NCI-H524 treated with DMSO at 0.1 percent for 48 hours (cell line): ENCODE results near the gene SPRED3.
"Not testable (repeated sequence)": the region's sequence is repeated elsewhere in the genome, so short reads cannot be mapped to it uniquely, and the experiment has no call there.

ENCODE experiments used
- DNase-seq: peaks from one replicate; lab custom pipeline; 2025; lab: John Stamatoyannopoulos, UW

Gene SPRED3

GRCh38 chr19:38391911-38392464, 3.5 kb downstream of the SPRED3 start:
- DNase-seq = no peak

- no peak for DNase-seq
Observed at GRCh38 chr19:38392707-38393308, 4.3 kb downstream of the SPRED3 start.

- no peak for DNase-seq
Observed at GRCh38 chr19:38394488-38394887, 6.0 kb downstream of the SPRED3 start.

GRCh38 chr19:38395381-38396114, 7.1 kb downstream of the SPRED3 start:
- no peak for DNase-seq

- DNase-seq = no peak
Observed at GRCh38 chr19:38399081-38399480, 10.6 kb downstream of the SPRED3 start.

- DNase-seq = no peak
Observed at GRCh38 chr19:38399537-38399936, 11.0 kb downstream of the SPRED3 start.

GRCh38 chr19:38400361-38400760, 11.9 kb downstream of the SPRED3 start:
- DNase-seq = no peak

- DNase-seq = no peak
Observed at GRCh38 chr19:38401148-38401547, 12.7 kb downstream of the SPRED3 start.

- DNase-seq = no peak
Observed at GRCh38 chr19:38402623-38402966, 14.1 kb downstream of the SPRED3 start.

GRCh38 chr19:38402967-38403674, 14.6 kb downstream of the SPRED3 start, which contains the start of gene FAM98C:
Gene FAM98C, plus strand, starts transcription at chr19:38403093. Its CDS starts 61 bp downstream, at chr19:38403154.
- peak; percentile 88 for DNase-seq

- no peak for DNase-seq
Observed at GRCh38 chr19:38404858-38405257, 16.4 kb downstream of the SPRED3 start.

GRCh38 chr19:38405276-38405675, 16.8 kb downstream of the SPRED3 start:
- no peak for DNase-seq

- no peak for DNase-seq
Observed at GRCh38 chr19:38409631-38410133, 21.2 kb downstream of the SPRED3 start.

GRCh38 chr19:38410407-38410806, 21.9 kb downstream of the SPRED3 start:
- not testable (repeated sequence) for DNase-seq

GRCh38 chr19:38411041-38411712, 22.7 kb downstream of the SPRED3 start:
- DNase-seq = no peak

GRCh38 chr19:38411898-38412297, 23.4 kb downstream of the SPRED3 start:
- DNase-seq = not testable (repeated sequence)

- no peak for DNase-seq
Observed at GRCh38 chr19:38412491-38412890, 24.0 kb downstream of the SPRED3 start.

- DNase-seq = no peak
Observed at GRCh38 chr19:38412961-38413360, 24.5 kb downstream of the SPRED3 start.

- DNase-seq = no peak
Observed at GRCh38 chr19:38413416-38413815, 24.9 kb downstream of the SPRED3 start.

- DNase-seq = no peak
Observed at GRCh38 chr19:38417146-38417543, 28.6 kb downstream of the SPRED3 start.

GRCh38 chr19:38417544-38418506, 29.3 kb downstream of the SPRED3 start:
- no peak for DNase-seq
